GM10266 (cell line): ENCODE data around the gene XRCC3.

Experiments used
- DNase-seq: peaks from one replicate; pipeline ENCODE4 v3.0.0; 2012; ENCODE audit errors: extremely low spot score
- TF ChIP-seq, protein P1 (sequence below): IDR thresholded peaks from 2 replicates; pipeline ENCODE4 v1.5.1; 2012; ENCODE audit warnings: mild to moderate bottlenecking, low read depth; ENCODE audit not compliant: control insufficient read depth, insufficient read depth; ENCODE audit errors: missing control alignments

XRCC3 gene

DNA sequence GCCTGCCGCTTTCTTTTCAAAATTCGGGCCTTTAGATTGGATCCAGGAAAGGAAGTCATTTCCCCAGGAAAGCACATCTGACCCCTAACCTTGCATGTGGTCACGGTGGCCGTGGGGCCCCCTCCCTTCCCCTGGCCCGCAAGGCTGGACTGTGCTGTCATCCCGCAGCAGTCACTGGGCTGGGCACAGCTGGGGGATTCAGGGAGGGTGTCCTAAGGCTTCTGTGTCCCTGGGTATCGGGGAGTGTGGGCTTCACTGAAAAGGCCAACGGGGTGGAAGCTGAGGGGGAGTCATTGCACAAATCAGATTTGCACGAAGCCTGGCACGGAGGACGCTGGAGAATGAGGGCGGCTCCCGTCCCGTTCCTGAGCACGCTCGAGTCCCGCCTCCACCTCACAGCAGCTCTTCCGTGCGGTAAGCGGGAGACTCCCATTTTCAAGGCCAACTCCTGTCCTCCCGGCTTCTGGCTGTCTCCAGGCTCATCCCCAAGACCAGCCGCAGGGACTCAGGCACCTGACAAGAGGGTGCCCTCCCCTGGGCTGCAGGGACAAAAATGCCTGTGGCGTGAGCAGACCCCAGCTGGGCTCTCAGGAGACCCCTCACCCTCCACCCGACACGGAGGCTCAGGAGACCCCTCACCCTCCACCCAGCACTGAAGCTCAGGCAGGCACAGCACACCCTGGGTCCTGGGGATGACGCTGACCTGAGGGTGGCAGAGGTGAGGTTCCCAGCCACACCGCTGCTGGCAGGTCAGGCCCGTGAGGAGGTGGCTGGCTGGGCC is 9.6 kb downstream of the XRCC3 start:
- no peak for DNase-seq

DNA sequence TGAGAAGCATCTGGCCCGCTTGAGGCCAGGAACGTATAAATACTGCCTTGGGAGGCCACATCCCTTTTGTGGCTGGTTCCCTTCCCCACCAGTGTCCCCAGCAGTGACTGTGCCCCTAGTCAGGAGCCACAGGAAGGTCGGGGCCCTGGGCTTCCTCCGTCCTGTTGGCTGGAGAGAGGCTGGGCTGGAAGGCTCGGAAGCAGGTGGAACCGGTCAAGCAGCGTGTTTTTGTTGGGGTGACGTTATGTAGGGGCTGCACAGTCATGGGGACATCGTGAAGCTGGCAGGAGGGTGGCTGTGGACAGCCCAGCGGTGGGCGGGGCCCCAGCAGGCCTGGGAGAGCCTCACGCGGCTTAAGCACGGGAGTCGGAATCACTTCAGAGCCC is 10.1 kb downstream of the XRCC3 start:
- TF ChIP-seq, protein P1, sequence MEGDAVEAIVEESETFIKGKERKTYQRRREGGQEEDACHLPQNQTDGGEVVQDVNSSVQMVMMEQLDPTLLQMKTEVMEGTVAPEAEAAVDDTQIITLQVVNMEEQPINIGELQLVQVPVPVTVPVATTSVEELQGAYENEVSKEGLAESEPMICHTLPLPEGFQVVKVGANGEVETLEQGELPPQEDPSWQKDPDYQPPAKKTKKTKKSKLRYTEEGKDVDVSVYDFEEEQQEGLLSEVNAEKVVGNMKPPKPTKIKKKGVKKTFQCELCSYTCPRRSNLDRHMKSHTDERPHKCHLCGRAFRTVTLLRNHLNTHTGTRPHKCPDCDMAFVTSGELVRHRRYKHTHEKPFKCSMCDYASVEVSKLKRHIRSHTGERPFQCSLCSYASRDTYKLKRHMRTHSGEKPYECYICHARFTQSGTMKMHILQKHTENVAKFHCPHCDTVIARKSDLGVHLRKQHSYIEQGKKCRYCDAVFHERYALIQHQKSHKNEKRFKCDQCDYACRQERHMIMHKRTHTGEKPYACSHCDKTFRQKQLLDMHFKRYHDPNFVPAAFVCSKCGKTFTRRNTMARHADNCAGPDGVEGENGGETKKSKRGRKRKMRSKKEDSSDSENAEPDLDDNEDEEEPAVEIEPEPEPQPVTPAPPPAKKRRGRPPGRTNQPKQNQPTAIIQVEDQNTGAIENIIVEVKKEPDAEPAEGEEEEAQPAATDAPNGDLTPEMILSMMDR, result no peak
- no peak for DNase-seq

More for the DNA sequence above, 9.6 kb downstream of the XRCC3 start:
- TF ChIP-seq, protein P1, result no peak

DNA sequence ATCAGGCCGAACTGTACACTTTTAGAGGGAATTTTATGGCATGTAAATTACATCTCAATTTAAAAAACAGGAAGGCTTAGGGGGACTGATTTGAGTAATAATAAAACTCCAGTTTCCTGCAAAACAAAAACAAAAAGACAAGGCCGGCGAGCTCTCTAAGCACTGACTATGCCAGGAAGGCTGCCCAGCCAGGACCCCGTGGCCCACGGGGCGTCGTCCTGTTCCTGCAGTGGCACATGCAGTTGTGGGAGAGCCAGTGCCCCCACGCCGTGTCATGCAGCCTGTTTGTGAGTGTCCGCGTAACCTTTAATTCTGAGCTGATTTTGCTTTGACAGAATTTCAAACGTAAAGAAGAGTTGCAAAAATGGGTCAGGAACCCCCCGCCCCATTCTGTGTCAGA is 10.5 kb downstream of the XRCC3 start:
- no peak for DNase-seq
- TF ChIP-seq, protein P1, result no peak

GRCh38 chr14:103703433-103704385 is 11.5 kb downstream of the XRCC3 start:
- DNase-seq, result no peak
- TF ChIP-seq, protein P1, result no peak

DNA sequence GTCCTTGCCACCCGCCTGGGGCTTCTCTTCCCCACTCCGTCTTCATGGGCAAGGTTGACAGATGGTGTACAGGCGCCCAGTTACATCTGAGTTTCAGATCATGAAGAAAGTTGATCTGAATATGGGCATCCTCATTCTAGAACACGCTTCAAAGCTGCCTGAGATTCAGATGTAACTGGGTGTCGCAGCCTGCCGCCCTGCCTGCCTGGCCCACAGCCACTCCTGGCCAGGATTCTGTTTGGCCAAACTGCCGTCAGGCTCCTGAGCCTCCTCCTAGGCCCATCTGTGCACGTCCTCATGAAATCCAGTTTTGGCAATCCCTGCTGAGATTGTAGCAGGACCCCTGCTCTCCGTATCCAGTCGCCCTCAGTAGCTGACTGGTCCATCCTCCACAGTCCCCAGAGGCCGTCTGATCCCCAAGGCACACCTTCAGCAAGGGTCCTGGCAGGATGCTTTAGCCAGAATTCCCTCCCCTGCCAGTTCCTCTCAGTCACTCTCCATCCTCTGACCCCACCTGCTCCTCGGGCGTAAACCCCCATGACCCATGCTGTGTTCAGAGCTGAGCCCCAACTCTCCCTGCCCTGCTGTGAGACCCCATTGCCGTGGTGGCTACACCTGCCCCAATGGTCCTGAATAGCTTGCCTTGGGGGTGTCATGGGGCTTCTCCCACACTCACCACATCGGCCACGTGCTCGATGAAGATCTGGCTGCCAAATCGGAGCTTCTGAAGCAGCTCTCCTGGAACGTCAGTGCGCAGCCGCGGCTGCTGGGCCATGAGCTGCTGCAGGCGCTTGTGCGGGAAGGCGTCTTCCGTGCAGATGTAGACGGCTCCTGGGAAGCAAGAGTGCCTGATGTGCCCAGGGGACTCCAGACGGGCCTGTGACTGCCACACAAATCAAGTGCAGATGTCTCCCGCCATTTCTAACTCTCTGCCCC is 12.5 kb downstream of the XRCC3 start:
- no peak for DNase-seq
- TF ChIP-seq, protein P1, result no peak

DNA sequence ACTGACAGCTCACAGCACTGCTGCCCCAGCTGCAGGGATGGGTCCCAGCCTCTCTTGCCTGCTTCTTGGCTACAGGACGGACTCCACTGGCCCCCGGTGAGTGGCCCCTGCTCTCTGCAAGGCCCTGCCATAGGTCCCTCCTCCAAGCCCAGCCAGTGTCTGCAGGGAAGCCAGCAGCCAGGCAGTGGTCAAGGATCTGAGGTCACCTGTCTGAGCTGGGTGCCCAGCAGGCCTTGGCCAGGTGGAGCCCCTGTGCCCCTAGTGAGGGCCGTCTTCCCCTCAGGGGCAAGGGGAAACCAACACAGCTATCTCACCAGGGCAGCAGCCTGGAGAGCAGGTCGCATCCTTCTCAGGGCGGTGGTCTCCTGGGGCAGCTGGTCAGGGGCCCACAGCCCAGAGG is 13.2 kb downstream of the XRCC3 start:
- DNase-seq, result no peak
- TF ChIP-seq, protein P1, result no peak
